Endothelial cell of umbilical vein (primary cell): ENCODE measurements around the gene DGKG. TPM values are rescaled to one million over a fixed set of nuclear protein-coding genes. Genes with fewer than 3 reads are reported as not detected.

Experiments
- BruUV-seq: library from RNA; stranded (reverse); fragments of 400-500 nt; replicated peaks from 2 replicates; lab custom pipeline; 2021; lab: Mats Ljungman, UMichigan
- CTCF ChIA-PET: fragments of 300-600, 350-600 bp; sonication (Branson Sonifier 250); formaldehyde crosslinking; loops from one replicate; lab custom pipeline; 2021; ENCODE audit warnings: antibody characterized with exemption, inconsistent platforms; lab: Charles Lee
- POLR2A ChIA-PET: fragments of 300-600, 350-600 bp; sonication (Branson Sonifier 250); formaldehyde crosslinking; loops from one replicate; lab custom pipeline; 2021; ENCODE audit warnings: antibody characterized with exemption, inconsistent platforms; lab: Charles Lee
- DNase-seq: peaks from one replicate; pipeline ENCODE4 v3.0.0-alpha.2; 2011; ENCODE audit warnings: low read depth, low spot score
- FAIRE-seq: peaks from 2 replicates; lab custom pipeline; 2011; peaks lifted over from hg19 to GRCh38; lab: Jason Lieb, UNC
- H2AFZ ChIP-seq: 2 replicates; pipeline ENCODE4 v1.6.0; 2012; ENCODE audit warnings: low read depth, low read length, control low read depth, inconsistent platforms
- H3K27ac ChIP-seq: 2 replicates; pipeline ENCODE4 v1.5.1; 2011; ENCODE audit warnings: low read depth, mild to moderate bottlenecking, control low read depth, low read length, moderate library complexity; ENCODE audit not compliant: insufficient read depth
- H3K27me3 ChIP-seq, 2 experiments: 2 replicates each; pipeline versions ENCODE4 v1.6.0 to v1.6.1; 2011; ENCODE audit warnings: low read length in 2 of 2, mixed read lengths in 1 of 2; ENCODE audit not compliant: control insufficient read depth in 2 of 2, insufficient read depth in 2 of 2
- H3K36me3 ChIP-seq, 2 experiments: 2 replicates in 1 of 2; 3 replicates in 1 of 2; pipeline ENCODE4 v1.5.1; 2011; ENCODE audit warnings: low read length in 2 of 2, mild to moderate bottlenecking in 1 of 2, moderate library complexity in 1 of 2; ENCODE audit not compliant: control insufficient read depth in 2 of 2, insufficient read depth in 2 of 2; ENCODE audit errors: extremely low read depth in 1 of 2
- H3K4me1 ChIP-seq: 3 replicates; pipeline ENCODE4 v1.5.1; 2011; ENCODE audit warnings: mild to moderate bottlenecking, low read length; ENCODE audit not compliant: control insufficient read depth, insufficient read depth; ENCODE audit errors: extremely low read depth
- H3K4me2 ChIP-seq: 2 replicates; pipeline ENCODE4 v1.6.1; 2011; ENCODE audit warnings: low read length, control low read depth, mixed read lengths; ENCODE audit not compliant: insufficient read depth
- H3K4me3 ChIP-seq, 3 experiments: fragments of 200-600 bp in 1 of 3; sonication (generic), shearing (Covaris generic) in 1 of 3; replicated peaks in 1 of 3; 2 replicates each; pipeline ENCODE4 v1.5.1; 2011 to 2016; ENCODE audit warnings: control low read depth in 3 of 3, low read length in 3 of 3, mild to moderate bottlenecking in 2 of 3, inconsistent platforms in 1 of 3, low read depth in 1 of 3, moderate library complexity in 1 of 3; ENCODE audit not compliant: insufficient read depth in 1 of 3
- H3K79me2 ChIP-seq: 2 replicates; pipeline ENCODE4 v1.6.0; 2012; ENCODE audit warnings: low read length, inconsistent platforms; ENCODE audit not compliant: control insufficient read depth, insufficient read depth
- H3K9ac ChIP-seq: replicated peaks from 2 replicates; pipeline ENCODE3; 2011; ENCODE audit warnings: low read length, control low read depth; ENCODE audit not compliant: insufficient read depth; ENCODE audit errors: extremely low read depth
- H3K9me1 ChIP-seq: replicated peaks from 3 replicates; pipeline ENCODE4 v1.6.0; 2011; ENCODE audit warnings: mild to moderate bottlenecking, low read length; ENCODE audit not compliant: control insufficient read depth, insufficient read depth; ENCODE audit errors: extremely low read depth
- H3K9me3 ChIP-seq: replicated peaks from 2 replicates; pipeline ENCODE4 v1.5.1; 2012; ENCODE audit warnings: low read length, inconsistent platforms; ENCODE audit not compliant: control insufficient read depth, insufficient read depth
- H4K20me1 ChIP-seq: replicated peaks from 2 replicates; pipeline ENCODE3; 2011; ENCODE audit warnings: mild to moderate bottlenecking, low read length; ENCODE audit not compliant: control insufficient read depth, insufficient read depth; ENCODE audit errors: extremely low read depth
- CTCF ChIP-seq, 2 donors: IDR thresholded peaks; 1 replicate in 1 of 2; 2 replicates in 1 of 2; pipeline ENCODE4 v1.5.1; 2011; ENCODE audit warnings: low read length in 2 of 2, mild to moderate bottlenecking in 2 of 2, moderate library complexity in 2 of 2, control low read depth in 1 of 2, inconsistent platforms in 1 of 2, low read depth in 1 of 2; ENCODE audit not compliant: insufficient read depth in 1 of 2; ENCODE audit errors: extremely low read depth in 1 of 2
- EZH2 ChIP-seq: IDR thresholded peaks from 2 replicates; pipeline ENCODE4 v1.6.1; 2012; ENCODE audit warnings: borderline replicate concordance, low read depth, mild to moderate bottlenecking, moderate library complexity, low read length, inconsistent platforms; ENCODE audit not compliant: severe bottlenecking
- GATA2 ChIP-seq: IDR thresholded peaks from 2 replicates; pipeline ENCODE4 v1.7.0; 2011; ENCODE audit warnings: low read depth, mild to moderate bottlenecking, moderate library complexity, mixed read lengths, low read length; ENCODE audit not compliant: insufficient read length, insufficient read depth
- JUN ChIP-seq: IDR thresholded peaks from 2 replicates; pipeline ENCODE4 v1.6.1; 2011; ENCODE audit warnings: borderline replicate concordance, low read depth; ENCODE audit not compliant: insufficient read length, insufficient read depth
- dilution Hi-C: fragments of 300-500 bp; cut with MboI; formaldehyde crosslinking; loops from one replicate; pipeline ENCODE4 v1.15.0; 2019; ENCODE audit warnings: low sequenced_read_pairs; ENCODE audit not compliant: extremely low pct_ligation_motif_present
- intact Hi-C: fragments of 100-400 bp; cut with micrococcal nuclease; formaldehyde crosslinking; loops from one replicate; pipeline ENCODE4 v1.10.0; 2022
- polyA plus RNA-seq, 4 experiments: library from polyadenylated mRNA; depleted of rRNA in 3 of 4; stranded (reverse) in 3 of 4; unstranded in 1 of 4; fragments of >200 nt; gene quantifications; 2 replicates each; pipeline versions ENCODE4 v1.2.1 to v1.2.3, GENCODE V29; 2011 to 2012; ENCODE audit warnings: missing spikeins in 1 of 4
- total RNA-seq: library from RNA; stranded (reverse); gene quantifications from 2 replicates; pipeline ENCODE4 v1.2.3, GENCODE V29; 2021
- TF ChIP-seq, protein P1 (sequence below): IDR thresholded peaks from 2 replicates; pipeline ENCODE4 v1.6.1; 2011; ENCODE audit not compliant: insufficient read depth, insufficient read length

DGKG gene
- total and polyA plus RNA-seq, 2 donors (not counting 3 experiments of a cell fraction or from before 2014, with no cell fraction given), result not detected

- FAIRE-seq, result no peak
- Histone ChIP-seq H3K36me3 (no peaks in the 10 kb centered on the region), H3K4me1 (no peaks in the 10 kb centered on the region), H3K9me3 (no peaks in the 10 kb centered on the region), H4K20me1 (no peaks in the 10 kb centered on the region), H3K79me2 (no peaks in the 10 kb centered on the region), H3K9me1 (no peaks in the 10 kb centered on the region), H3K27ac (no peak overlapping the region), H2AFZ (no peak overlapping the region), H3K4me2 (no peak overlapping the region), H3K9ac (no peak overlapping the region), H3K27me3 (no peaks in the 10 kb centered on the region), H3K4me3 (no peak overlapping the region)
- BruUV-seq, result no TSS peak
- CTCF ChIA-PET, result no interaction called here
- no peak for TF ChIP-seq JUN
- TF ChIP-seq CTCF (IDR thresholded peaks at IDR 0.05; ENCODE audit: extremely low read depth in 1 of 2, insufficient read depth in 1 of 2, low read depth in 1 of 2, low read length in 2 of 2), result no peak
- TF ChIP-seq, protein P1, sequence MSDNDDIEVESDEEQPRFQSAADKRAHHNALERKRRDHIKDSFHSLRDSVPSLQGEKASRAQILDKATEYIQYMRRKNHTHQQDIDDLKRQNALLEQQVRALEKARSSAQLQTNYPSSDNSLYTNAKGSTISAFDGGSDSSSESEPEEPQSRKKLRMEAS, result no peak
- no peak for TF ChIP-seq GATA2
- TF ChIP-seq EZH2, result no peak
- intact Hi-C loops, result no loop called here
- POLR2A ChIA-PET, result no interaction called here
- dilution Hi-C loops, result no loop called here
- DNase-seq, result no peak
Measured at GRCh38 chr3:186178412-186178811, 183.6 kb downstream of the DGKG start.
